Activated naive CD4-positive, alpha-beta T cell treated with anti-CD3 and anti-CD28 coated beads, Interleukin-2, amount 50 U/mL, for 24 hours (primary cell): ENCODE results near the gene ZMYM4.
"Not testable (repeated sequence)": the region's sequence is repeated elsewhere in the genome, so short reads cannot be mapped to it uniquely, and the experiment has no call there.

Experiments
- H3K27ac Mint-ChIP-seq: one replicate; pipeline ENCODE4 v1.8.0; 2021; ENCODE audit warnings: mild to moderate bottlenecking, mixed read lengths
- H3K27me3 Mint-ChIP-seq: one replicate; pipeline ENCODE4 v1.8.0; 2021; ENCODE audit warnings: mixed read lengths
- H3K36me3 Mint-ChIP-seq: one replicate; pipeline ENCODE4 v1.8.0; 2021; ENCODE audit warnings: mixed read lengths
- H3K4me1 Mint-ChIP-seq: one replicate; pipeline ENCODE4 v1.8.0; 2021; ENCODE audit warnings: mixed read lengths
- H3K4me3 Mint-ChIP-seq: one replicate; pipeline ENCODE4 v1.8.0; 2021; ENCODE audit warnings: mild to moderate bottlenecking, mixed read lengths
- H3K9me3 Mint-ChIP-seq: one replicate; pipeline ENCODE4 v1.8.0; 2021; ENCODE audit warnings: mixed read lengths

The ZMYM4 gene

GRCh38 chr1:35345439-35345981 lies 77.0 kb downstream of the ZMYM4 start:
- no peak overlapping the region for H3K4me3 Mint-ChIP-seq
- no peaks in the 10 kb centered on the region for H3K9me3 Mint-ChIP-seq
- peaks cover 2% of the 10 kb centered on the region for H3K36me3 Mint-ChIP-seq
- peaks cover 18% of the 10 kb centered on the region for H3K4me1 Mint-ChIP-seq
- no peaks in the 10 kb centered on the region for H3K27me3 Mint-ChIP-seq
- H3K27ac Mint-ChIP-seq: no peak overlapping the region

GRCh38 chr1:35350872-35351271 lies 82.4 kb downstream of the ZMYM4 start:
- H3K9me3 Mint-ChIP-seq: no peaks in the 10 kb centered on the region
- H3K4me3 Mint-ChIP-seq: no peak overlapping the region
- H3K27ac Mint-ChIP-seq: no peak overlapping the region
- H3K27me3 Mint-ChIP-seq: no peaks in the 10 kb centered on the region
- H3K36me3 Mint-ChIP-seq: peaks cover 11% of the 10 kb centered on the region
- H3K4me1 Mint-ChIP-seq: peaks cover 16% of the 10 kb centered on the region

GRCh38 chr1:35359995-35360394 lies 91.5 kb downstream of the ZMYM4 start:
- no peaks in the 10 kb centered on the region for H3K9me3 Mint-ChIP-seq
- no peak overlapping the region for H3K27ac Mint-ChIP-seq
- H3K27me3 Mint-ChIP-seq: no peaks in the 10 kb centered on the region
- H3K36me3 Mint-ChIP-seq: peaks cover 16% of the 10 kb centered on the region
- no peak overlapping the region for H3K4me3 Mint-ChIP-seq
- peaks cover 18% of the 10 kb centered on the region for H3K4me1 Mint-ChIP-seq

GRCh38 chr1:35361638-35362037 lies 93.1 kb downstream of the ZMYM4 start:
- Mint-ChIP-seq H3K4me1 (peaks cover 18% of the 10 kb centered on the region), H3K4me3 (no peak overlapping the region), H3K27me3 (no peaks in the 10 kb centered on the region), H3K9me3 (no peaks in the 10 kb centered on the region), H3K27ac (no peak overlapping the region), H3K36me3 (peaks cover 13% of the 10 kb centered on the region)

- Mint-ChIP-seq H3K36me3 (peaks cover 11% of the 10 kb centered on the region), H3K4me1 (peaks cover 10% of the 10 kb centered on the region), H3K4me3 (no peak overlapping the region), H3K27me3 (no peaks in the 10 kb centered on the region), H3K9me3 (no peaks in the 10 kb centered on the region), H3K27ac (no peak overlapping the region)
Measured at GRCh38 chr1:35364741-35365140, 96.2 kb downstream of the ZMYM4 start.

- H3K36me3 Mint-ChIP-seq: peaks cover 2% of the 10 kb centered on the region
- no peaks in the 10 kb centered on the region for H3K9me3 Mint-ChIP-seq
- H3K27me3 Mint-ChIP-seq: no peaks in the 10 kb centered on the region
- no peaks in the 10 kb centered on the region for H3K4me1 Mint-ChIP-seq
- no peak overlapping the region for H3K27ac Mint-ChIP-seq
- no peak overlapping the region for H3K4me3 Mint-ChIP-seq
Measured at GRCh38 chr1:35367914-35368313, 99.4 kb downstream of the ZMYM4 start.

- Mint-ChIP-seq H3K27ac (no peak overlapping the region), H3K4me3 (no peak overlapping the region), H3K4me1 (no peaks in the 10 kb centered on the region), H3K9me3 (no peaks in the 10 kb centered on the region), H3K27me3 (no peaks in the 10 kb centered on the region), H3K36me3 (peaks cover 7% of the 10 kb centered on the region)
Measured at GRCh38 chr1:35369922-35370671, 101.6 kb downstream of the ZMYM4 start.

- Mint-ChIP-seq H3K4me3 (no peak overlapping the region), H3K27ac (no peak overlapping the region), H3K9me3 (no peaks in the 10 kb centered on the region), H3K36me3 (peaks cover 10% of the 10 kb centered on the region), H3K27me3 (no peaks in the 10 kb centered on the region), H3K4me1 (no peaks in the 10 kb centered on the region)
Measured at GRCh38 chr1:35371506-35371905, 103.0 kb downstream of the ZMYM4 start.

GRCh38 chr1:35377555-35377954 lies 109.0 kb downstream of the ZMYM4 start:
- H3K9me3 Mint-ChIP-seq: no peaks in the 10 kb centered on the region
- H3K4me3 Mint-ChIP-seq: no peak overlapping the region
- H3K27me3 Mint-ChIP-seq: no peaks in the 10 kb centered on the region
- H3K27ac Mint-ChIP-seq: no peak overlapping the region
- H3K36me3 Mint-ChIP-seq: peaks cover 11% of the 10 kb centered on the region
- H3K4me1 Mint-ChIP-seq: peaks cover 8% of the 10 kb centered on the region

- H3K4me3 Mint-ChIP-seq: no peak overlapping the region
- H3K27me3 Mint-ChIP-seq: no peaks in the 10 kb centered on the region
- peaks cover 8% of the 10 kb centered on the region for H3K4me1 Mint-ChIP-seq
- peaks cover 13% of the 10 kb centered on the region for H3K36me3 Mint-ChIP-seq
- no peaks in the 10 kb centered on the region for H3K9me3 Mint-ChIP-seq
- no peak overlapping the region for H3K27ac Mint-ChIP-seq
Measured at GRCh38 chr1:35379317-35380000, 111.0 kb downstream of the ZMYM4 start.

GRCh38 chr1:35380111-35380510 lies 111.6 kb downstream of the ZMYM4 start:
- not testable (repeated sequence) for H3K36me3 Mint-ChIP-seq, H3K4me3 Mint-ChIP-seq, H3K27ac Mint-ChIP-seq, H3K4me1 Mint-ChIP-seq, H3K27me3 Mint-ChIP-seq, H3K9me3 Mint-ChIP-seq

- Mint-ChIP-seq H3K4me1 (peaks cover 8% of the 10 kb centered on the region), H3K9me3 (no peaks in the 10 kb centered on the region), H3K27me3 (no peaks in the 10 kb centered on the region), H3K4me3 (no peak overlapping the region), H3K27ac (no peak overlapping the region), H3K36me3 (peaks cover 8% of the 10 kb centered on the region)
Measured at GRCh38 chr1:35382107-35382506, 113.6 kb downstream of the ZMYM4 start.

GRCh38 chr1:35386290-35386689 lies 117.8 kb downstream of the ZMYM4 start:
- H3K9me3 Mint-ChIP-seq: no peaks in the 10 kb centered on the region
- H3K27ac Mint-ChIP-seq: no peak overlapping the region
- no peaks in the 10 kb centered on the region for H3K4me1 Mint-ChIP-seq

GRCh38 chr1:35386959-35387358 lies 118.5 kb downstream of the ZMYM4 start:
- H3K9me3 Mint-ChIP-seq: no peaks in the 10 kb centered on the region
- no peak overlapping the region for H3K4me3 Mint-ChIP-seq
- no peaks in the 10 kb centered on the region for H3K27me3 Mint-ChIP-seq
- H3K27ac Mint-ChIP-seq: no peak overlapping the region
- no peaks in the 10 kb centered on the region for H3K4me1 Mint-ChIP-seq
- peaks cover 9% of the 10 kb centered on the region for H3K36me3 Mint-ChIP-seq

More at GRCh38 chr1:35386290-35386689, 117.8 kb downstream of the ZMYM4 start:
- Mint-ChIP-seq H3K27me3 (no peaks in the 10 kb centered on the region), H3K36me3 (peaks cover 9% of the 10 kb centered on the region), H3K4me3 (no peak overlapping the region)

GRCh38 chr1:35390600-35391494 lies 122.3 kb downstream of the ZMYM4 start:
- Mint-ChIP-seq H3K4me3 (no peak overlapping the region), H3K9me3 (no peaks in the 10 kb centered on the region), H3K4me1 (no peaks in the 10 kb centered on the region), H3K27me3 (no peaks in the 10 kb centered on the region), H3K36me3 (peaks cover 10% of the 10 kb centered on the region), H3K27ac (no peak overlapping the region)
